ENCODE results near the gene ANO10.

The ANO10 gene

DNA sequence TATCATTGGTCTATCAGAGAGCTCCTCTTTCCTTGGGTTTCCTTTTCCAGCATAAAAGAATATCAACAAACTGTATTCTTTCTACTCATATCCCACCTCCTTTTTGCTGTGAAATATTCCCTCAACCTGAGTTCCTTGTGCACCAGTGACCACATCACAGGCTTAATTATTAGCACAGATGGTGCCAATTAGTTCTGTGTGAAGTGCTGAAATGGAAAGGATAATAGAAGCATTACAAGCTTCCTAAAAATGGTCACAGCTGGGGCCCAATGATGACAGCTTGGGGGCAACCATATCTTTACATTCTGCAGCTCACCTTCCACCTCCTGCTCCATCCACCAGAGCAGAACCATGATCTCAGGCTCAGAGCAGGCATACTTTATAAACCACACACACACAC lies 84.6 kb downstream of the ANO10 start:
- no peaks in the 10 kb centered on the region for H3K9me3 ChIP-seq (ENCODE audit: severe bottlenecking)
- H3K4me3 ChIP-seq (ENCODE audit: severe bottlenecking) = no peak overlapping the region
- H3K27ac ChIP-seq (ENCODE audit: poor library complexity, severe bottlenecking) = no peak overlapping the region
- TF ChIP-seq CTCF (IDR thresholded peaks at IDR 0.05; ENCODE audit: poor library complexity, severe bottlenecking) = no peak
- peaks cover 2% of the 10 kb centered on the region for H3K4me1 ChIP-seq (ENCODE audit: insufficient read depth, poor library complexity, severe bottlenecking)
- no peak for ATAC-seq (ENCODE audit: low read depth)
- no peak for DNase-seq (ENCODE audit: low spot score)
- H3K27me3 ChIP-seq (ENCODE audit: insufficient read depth, poor library complexity, severe bottlenecking) = no peaks in the 10 kb centered on the region
- H3K36me3 ChIP-seq (ENCODE audit: low read depth) = peaks cover 5% of the 10 kb centered on the region; the same call in 1 of the 2 replicates

DNA sequence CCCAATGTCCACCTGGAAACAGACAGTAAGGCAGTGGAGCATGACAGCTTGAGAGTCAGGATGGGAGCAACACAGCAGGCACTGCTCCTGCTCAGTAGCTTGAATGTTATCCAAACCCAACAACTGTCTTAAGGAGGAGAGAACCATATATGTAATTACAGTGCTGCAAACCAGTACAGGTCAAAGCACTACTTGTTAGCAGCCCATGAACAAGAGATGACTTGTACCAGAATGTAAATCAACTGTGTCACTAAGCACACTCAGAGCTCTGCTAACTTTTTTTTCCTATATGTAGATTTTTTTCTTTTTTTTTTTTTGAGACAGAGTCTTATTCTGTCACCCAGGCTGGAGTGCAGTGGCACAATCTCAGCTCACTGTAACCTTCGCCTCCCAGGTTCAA lies 87.1 kb downstream of the ANO10 start:
- Histone ChIP-seq H3K4me1 (ENCODE audit: insufficient read depth, poor library complexity, severe bottlenecking) (peaks cover 3% of the 10 kb centered on the region), H3K4me3 (ENCODE audit: severe bottlenecking) (no peak overlapping the region), H3K9me3 (ENCODE audit: severe bottlenecking) (no peaks in the 10 kb centered on the region), H3K27ac (ENCODE audit: poor library complexity, severe bottlenecking) (no peak overlapping the region), H3K27me3 (ENCODE audit: insufficient read depth, poor library complexity, severe bottlenecking) (no peaks in the 10 kb centered on the region), H3K36me3 (ENCODE audit: low read depth) (no peaks in the 10 kb centered on the region)
- no peak for DNase-seq (ENCODE audit: low spot score)
- no peak for TF ChIP-seq CTCF (IDR thresholded peaks at IDR 0.05; ENCODE audit: poor library complexity, severe bottlenecking)
- no peak for ATAC-seq (ENCODE audit: low read depth)

DNA sequence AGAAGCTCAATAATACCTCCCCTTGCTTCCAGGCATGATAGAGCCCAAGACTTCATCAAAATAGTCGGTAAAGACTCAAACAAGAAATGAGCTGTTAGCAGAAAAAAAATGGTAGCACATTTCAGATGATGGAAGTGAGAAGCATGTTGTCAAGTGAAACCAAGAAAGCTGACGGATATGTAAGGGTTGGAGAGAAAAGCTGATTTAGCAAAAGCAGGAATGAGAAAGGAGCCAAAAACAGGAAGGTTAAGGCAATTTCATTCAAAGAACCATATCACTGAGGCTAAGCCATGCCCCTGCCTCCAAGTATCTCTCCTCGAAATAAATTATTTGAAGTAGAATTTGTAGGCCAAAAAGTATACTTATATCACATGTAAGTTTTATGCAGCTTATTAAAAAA lies 88.8 kb downstream of the ANO10 start:
- Histone ChIP-seq H3K9me3 (ENCODE audit: severe bottlenecking) (no peaks in the 10 kb centered on the region), H3K27ac (ENCODE audit: poor library complexity, severe bottlenecking) (no peak overlapping the region), H3K27me3 (ENCODE audit: insufficient read depth, poor library complexity, severe bottlenecking) (no peaks in the 10 kb centered on the region), H3K4me3 (ENCODE audit: severe bottlenecking) (no peak overlapping the region), H3K36me3 (ENCODE audit: low read depth) (no peaks in the 10 kb centered on the region), H3K4me1 (ENCODE audit: insufficient read depth, poor library complexity, severe bottlenecking) (peaks cover 3% of the 10 kb centered on the region)
- no peak for DNase-seq (ENCODE audit: low spot score)
- ATAC-seq (ENCODE audit: low read depth) = no peak
- no peak for TF ChIP-seq CTCF (IDR thresholded peaks at IDR 0.05; ENCODE audit: poor library complexity, severe bottlenecking)

- no peak for TF ChIP-seq CTCF (IDR thresholded peaks at IDR 0.05; ENCODE audit: poor library complexity, severe bottlenecking)
- DNase-seq (ENCODE audit: low spot score) (no peak), ATAC-seq (ENCODE audit: low read depth) (peak; percentile 85)
- Histone ChIP-seq H3K27ac (ENCODE audit: poor library complexity, severe bottlenecking) (no peak overlapping the region), H3K27me3 (ENCODE audit: insufficient read depth, poor library complexity, severe bottlenecking) (no peaks in the 10 kb centered on the region), H3K36me3 (ENCODE audit: low read depth) (no peaks in the 10 kb centered on the region), H3K4me1 (ENCODE audit: insufficient read depth, poor library complexity, severe bottlenecking) (peaks cover 3% of the 10 kb centered on the region), H3K4me3 (ENCODE audit: severe bottlenecking) (no peak overlapping the region), H3K9me3 (ENCODE audit: severe bottlenecking) (no peaks in the 10 kb centered on the region)
Measured at GRCh38 chr3:43531835-43532234, 90.0 kb downstream of the ANO10 start.

DNA sequence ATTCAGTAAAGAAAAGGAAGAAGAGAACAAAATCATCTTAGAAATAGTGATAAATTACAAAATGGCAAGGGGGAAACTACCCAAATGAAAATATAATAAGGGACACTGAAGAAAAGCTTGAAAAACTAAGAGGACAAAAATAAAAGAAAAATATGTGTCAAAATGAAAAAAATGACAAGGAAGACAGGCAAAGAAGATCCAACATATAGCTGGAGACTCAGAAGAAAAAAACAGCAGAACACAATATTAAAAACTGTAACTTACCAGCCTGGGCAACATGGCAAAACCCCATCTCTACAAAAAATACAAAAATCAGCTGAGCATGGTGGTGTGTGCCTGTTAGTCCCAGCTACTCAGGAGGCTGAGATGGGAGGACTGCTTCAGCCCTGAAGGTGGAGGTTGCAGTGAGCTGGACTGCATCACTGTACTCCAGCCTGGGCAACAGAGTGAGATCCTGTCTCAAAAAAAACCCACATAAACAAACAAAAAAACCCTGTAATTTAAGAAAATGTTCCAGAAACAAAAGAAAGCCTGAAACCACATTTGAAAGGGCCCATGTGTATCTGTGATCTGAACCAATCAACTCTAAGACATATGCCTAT lies 93.2 kb downstream of the ANO10 start:
- Histone ChIP-seq H3K27ac (ENCODE audit: poor library complexity, severe bottlenecking) (no peak overlapping the region), H3K4me3 (ENCODE audit: severe bottlenecking) (no peak overlapping the region), H3K9me3 (ENCODE audit: severe bottlenecking) (no peaks in the 10 kb centered on the region), H3K27me3 (ENCODE audit: insufficient read depth, poor library complexity, severe bottlenecking) (no peaks in the 10 kb centered on the region), H3K36me3 (ENCODE audit: low read depth) (no peaks in the 10 kb centered on the region), H3K4me1 (ENCODE audit: insufficient read depth, poor library complexity, severe bottlenecking) (peaks cover 7% of the 10 kb centered on the region)
- ATAC-seq (ENCODE audit: low read depth) = no peak
- no peak for TF ChIP-seq CTCF (IDR thresholded peaks at IDR 0.05; ENCODE audit: poor library complexity, severe bottlenecking)
- no peak for DNase-seq (ENCODE audit: low spot score)

All from RWPE2 (cell line).